HG02623 (cell line): ENCODE data around the gene BRF1.
"Not testable (repeated sequence)": the region's sequence is repeated elsewhere in the genome, so short reads cannot be mapped to it uniquely, and the experiment has no call there.

Experiments
- ATAC-seq: cut with Tn5 transposase; IDR thresholded peaks from one replicate; pipeline ENCODE4 v1.9.1; 2021; ENCODE audit warnings: moderate library complexity; ENCODE audit not compliant: unreplicated experiment

The BRF1 gene

GRCh38 chr14:105292826-105293711 lies 7.7 kb downstream of the BRF1 start:
- no peak for ATAC-seq

DNA sequence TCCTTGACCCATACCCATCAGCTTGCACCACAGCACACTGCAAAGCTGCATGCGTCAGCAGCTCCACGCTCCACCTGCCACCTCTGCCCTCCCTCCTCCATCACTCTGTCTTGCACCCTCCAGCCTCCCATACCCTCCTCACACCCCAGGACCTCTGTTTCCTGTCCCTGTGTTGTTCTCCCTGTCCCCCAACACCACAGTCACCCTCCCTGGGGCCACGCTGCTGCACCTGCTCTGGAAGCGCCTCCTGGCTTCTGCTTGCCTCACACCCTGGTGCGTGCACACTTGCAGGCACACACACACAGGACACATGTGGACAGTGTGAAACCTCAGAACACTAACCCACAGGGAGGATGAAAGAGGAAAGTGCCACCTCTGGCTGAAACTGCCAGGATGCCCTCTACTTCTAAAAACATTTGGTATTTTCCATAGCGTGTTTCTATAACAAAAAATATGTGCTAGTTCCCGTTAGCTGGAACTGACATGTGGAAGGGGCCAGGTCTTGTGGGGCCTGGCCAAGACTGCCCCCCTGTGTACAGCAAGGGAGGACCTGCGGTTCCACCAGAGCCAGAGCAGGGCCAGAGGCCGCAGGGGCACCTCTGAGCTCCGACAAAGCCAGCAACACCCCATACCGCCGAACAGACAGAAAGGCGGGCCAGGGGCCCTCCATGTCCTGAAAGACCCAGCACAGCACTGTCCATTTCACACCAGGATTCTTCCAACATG lies 10.0 kb downstream of the BRF1 start:
- no peak for ATAC-seq

- ATAC-seq = not testable (repeated sequence)
Observed at GRCh38 chr14:105288936-105289335, 11.9 kb downstream of the BRF1 start.

GRCh38 chr14:105287249-105288102 lies 13.3 kb downstream of the BRF1 start:
- no peak for ATAC-seq

DNA sequence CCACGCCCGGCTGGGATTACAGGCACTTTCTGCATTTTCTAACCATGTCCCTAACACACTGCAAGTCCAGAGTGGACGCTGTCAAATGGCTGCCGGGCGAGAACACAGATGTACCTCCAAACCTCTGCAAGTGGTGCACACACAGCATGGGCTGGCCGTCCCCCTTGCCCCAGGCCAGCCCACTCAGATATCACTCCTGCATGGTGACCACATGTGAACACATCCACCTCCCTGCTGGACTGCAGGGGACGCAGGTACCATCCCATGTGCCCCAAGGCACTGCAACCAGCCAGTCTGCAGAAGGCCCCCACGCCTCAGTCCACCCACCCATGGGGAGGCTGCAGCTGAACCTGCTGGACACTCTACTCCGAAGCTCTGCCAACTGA lies 14.0 kb downstream of the BRF1 start:
- ATAC-seq = no peak

GRCh38 chr14:105285174-105285573 lies 15.6 kb downstream of the BRF1 start:
- ATAC-seq = no peak

GRCh38 chr14:105283899-105284298 lies 16.9 kb downstream of the BRF1 start:
- no peak for ATAC-seq

DNA sequence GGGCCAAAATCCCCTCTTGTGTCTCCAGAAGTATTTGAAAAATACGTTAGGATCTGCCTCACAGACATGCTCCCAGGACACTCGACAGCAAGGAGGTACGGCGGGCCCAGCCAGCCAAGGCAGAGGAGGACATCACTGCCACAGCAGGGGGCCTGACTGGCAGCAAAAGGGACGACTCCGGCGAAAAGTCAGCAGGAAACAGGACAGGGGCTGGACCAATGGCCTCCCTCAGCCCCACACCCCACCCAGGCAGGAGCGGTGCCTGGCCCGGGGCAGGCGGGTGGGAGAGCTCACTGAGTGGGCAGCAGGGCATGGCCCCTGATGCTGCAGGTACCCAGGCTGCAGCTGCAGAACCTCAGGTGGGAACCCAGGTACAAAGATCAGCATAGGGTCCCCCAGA lies 17.8 kb downstream of the BRF1 start:
- ATAC-seq = no peak

DNA sequence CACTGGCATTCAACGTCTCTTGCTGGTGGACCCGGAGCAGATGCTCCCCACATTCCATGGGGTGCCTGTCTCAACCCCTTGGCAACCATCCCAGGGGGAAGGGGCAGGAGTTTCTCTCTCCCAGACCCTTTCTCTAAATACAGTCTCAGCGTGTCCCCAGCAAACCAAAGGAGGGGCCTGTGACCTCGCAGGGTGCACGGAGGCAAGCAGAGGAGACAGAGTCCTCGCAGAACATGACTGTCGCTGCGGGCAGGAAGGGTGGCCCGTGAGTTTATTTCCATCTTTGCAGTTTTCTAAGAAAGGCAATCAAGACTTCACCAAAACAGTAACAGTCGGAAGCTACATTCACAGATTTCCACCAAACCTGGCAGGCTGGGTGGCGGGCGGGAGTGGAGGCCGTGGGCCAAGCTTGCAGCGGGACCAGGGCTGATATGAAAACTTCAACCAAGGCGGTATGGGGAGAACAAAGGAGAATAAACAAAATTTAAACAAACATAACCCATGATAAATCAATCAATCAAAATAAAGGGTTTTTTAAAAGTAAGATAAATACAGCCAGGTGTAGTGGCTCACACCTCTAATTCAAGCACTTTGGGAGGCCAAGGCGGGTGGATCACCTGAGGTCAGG lies 18.6 kb downstream of the BRF1 start:
- no peak for ATAC-seq

DNA sequence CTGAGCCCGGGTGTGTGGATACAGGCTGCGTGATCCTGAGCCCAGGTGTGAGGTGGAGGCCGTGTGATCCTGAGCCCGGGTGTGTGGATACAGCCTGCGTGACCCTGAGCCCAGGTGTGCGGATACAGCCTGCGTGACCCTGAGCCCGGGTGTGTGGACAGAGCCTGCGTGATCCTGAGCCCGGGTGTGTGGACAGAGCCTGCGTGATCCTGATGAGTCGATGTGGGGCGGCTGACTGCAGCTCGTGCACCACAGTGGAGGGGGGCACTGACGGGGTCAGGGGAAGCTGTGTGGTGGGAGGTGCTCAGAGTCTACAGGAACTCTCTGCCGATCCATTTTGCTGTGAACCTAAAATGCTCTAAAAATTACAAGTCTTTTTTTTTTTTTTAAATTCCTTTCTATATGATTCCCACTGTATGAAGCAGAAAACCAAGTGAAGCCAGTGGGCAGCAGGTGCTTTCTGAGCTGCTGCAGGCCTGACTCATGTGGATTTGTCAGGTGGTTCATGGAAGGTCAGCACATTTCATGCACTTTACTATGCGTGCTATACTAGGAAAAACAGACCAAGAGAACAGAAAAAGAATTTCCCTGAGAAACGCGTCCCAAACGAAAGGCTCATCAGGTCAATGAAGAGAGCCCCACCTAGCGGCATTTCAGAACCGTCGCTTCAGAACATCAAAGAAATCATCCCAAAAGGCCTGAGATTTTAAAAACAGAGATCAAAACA lies 19.3 kb downstream of the BRF1 start:
- no peak for ATAC-seq

DNA sequence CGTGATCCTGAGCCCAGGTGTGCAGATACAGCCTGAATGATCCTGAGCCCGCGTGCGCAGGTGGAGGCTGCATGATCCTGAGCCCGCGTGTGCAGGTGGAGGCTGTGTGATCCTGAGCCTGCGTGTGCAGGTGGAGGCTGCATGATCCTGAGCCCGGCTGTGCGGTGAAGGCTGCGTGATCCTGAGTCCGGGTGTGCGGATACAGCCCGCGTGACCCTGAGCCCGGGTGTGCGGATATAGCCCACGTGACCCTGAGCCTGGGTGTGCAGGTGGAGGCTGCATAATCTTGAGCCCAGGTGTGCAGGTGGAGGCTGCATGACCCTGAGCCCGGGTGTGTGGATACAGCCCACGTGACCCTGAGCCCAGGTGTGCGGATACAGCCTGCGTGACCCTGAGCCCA lies 20.3 kb downstream of the BRF1 start:
- ATAC-seq = no peak

DNA sequence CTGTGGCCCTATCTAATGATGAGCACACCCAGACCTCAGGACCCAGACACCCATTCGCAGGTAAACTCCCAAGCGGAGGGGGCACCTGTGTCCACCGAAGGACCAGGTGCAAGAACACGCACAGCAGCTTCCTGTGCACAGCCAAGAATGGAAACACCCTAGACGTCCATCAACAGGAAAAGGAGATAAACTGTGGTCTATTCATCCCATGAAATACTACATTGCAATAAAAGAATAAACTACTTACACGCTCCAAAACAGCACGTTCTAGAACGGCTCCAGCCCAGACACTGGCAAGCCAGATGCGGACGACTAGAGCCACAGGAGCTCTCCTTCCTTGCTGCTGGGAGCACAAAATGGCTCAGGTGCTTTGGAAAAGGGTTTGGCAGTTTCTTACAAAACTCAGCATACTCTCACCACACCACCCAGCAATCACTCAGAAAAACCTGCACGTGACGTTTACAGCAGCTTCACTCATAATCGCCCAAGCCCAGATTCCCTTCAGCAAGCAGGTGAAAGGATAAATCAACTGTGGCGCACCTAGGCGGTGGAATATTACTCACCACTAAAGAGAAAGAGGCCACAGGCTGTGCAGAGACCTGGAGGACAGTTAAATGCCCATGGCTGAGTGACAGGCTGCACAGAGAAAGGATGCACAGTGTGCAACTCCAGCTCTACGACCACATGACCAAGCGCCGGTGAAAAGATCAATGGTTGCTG lies 21.0 kb downstream of the BRF1 start:
- no peak for ATAC-seq

DNA sequence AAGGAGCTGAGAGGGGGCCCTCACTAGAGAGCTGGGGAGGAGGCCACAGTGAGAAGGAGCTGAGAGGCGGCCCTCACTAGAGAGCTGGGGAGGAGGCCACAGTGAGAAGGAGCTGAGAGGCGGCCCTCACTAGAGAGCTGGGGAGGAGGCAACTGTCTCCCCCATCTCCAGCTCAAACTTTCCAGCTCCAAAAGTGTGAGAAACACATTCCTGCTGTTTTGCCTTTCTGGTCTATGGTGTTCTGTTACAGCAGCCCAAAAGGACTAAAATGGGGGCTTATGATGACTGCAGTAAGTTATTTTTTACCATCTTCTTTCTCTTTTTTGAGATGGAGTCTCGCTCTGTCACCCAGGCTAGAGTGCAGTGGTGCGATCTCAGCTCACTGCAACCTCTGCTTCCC lies 23.4 kb downstream of the BRF1 start:
- not testable (repeated sequence) for ATAC-seq

DNA sequence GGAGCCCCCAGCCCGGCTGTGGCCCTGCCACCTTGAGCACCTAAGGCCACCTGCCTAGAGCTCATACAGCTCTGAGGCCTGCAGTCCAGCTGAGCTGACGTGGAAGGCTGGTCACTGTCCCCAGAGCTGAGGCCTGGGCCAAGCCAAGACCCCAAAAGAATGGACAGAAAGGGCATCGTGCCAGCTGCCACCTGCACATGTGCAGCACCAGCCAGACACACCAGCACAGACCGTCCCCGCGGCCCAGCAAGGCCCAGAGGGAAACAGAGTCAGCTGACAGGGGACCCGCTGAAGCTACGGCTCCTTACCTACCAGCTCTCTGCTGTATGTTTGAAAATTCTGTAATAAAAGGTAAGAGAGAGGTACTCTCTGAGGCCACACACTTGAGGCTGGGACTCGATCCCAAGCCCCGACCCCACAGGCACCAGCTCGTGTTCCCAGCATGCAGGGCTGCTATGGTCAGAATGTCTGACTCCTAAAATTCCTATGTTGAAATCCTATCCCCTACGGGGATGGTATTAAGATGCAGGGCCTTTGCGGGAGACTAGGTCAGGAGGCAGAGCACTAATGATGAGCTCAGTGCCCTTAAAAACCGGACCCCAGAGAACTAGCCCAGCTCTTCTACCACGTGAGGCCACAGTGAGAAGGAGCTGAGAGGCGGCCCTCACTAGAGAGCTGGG lies 25.4 kb downstream of the BRF1 start:
- ATAC-seq = no peak

DNA sequence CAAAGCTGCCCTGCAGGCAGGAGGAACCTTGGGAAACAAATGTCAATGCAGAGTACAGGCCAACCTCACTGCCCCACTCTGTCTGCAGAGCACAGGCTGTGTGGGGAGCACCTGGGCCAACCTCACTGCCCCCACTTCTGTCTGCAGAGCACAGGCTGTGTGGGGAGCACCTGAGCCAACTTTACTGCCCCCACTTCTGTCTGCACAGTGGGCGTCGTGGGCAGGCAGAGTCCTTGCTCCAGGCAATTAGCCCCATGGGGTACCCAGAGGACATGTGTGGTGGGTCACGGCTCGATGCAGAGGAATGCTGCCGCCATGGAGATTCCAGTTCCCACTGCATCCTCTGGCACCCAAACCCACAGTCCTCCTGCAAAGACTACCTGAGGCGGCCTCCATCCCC lies 26.2 kb downstream of the BRF1 start:
- ATAC-seq = no peak

DNA sequence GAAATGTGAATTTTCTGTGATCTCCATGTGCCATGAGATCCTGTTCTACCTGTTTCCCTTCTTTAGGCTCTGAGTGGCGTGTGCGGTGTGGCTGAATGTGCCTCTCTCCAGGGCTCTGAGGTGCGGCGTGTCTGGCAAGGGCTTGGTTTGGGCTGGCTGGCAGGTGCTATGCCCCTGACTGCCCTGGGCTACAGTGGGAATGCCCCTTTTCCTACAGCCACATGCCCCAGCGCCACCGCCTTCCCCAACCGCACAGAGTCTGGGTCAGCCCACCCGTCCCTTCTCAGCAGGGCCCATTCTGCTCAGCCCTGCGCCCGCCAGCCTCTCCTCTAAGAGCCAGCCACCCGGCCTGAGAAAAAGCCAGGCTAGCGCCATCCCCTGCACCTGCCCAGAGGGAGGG lies 27.7 kb downstream of the BRF1 start:
- ATAC-seq = no peak

DNA sequence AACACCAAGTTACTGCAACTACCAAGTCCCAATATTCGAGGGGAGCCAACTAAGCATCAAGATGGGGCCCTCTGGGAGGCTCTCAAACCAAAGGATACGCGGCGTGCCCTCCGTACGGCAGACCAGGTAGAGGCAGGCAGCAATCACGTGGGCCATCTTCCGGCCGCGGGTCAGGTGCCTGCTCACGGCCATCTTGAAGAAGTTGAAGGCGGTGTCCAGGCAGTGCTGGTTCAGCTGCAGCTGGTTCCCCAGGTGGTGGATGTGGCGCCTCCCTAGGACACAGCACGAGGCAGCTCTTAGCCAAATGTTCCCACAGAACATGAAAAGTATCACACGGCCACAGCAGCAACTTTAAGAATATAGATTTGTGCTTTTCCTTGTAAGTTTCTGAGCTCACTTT lies 28.2 kb downstream of the BRF1 start:
- no peak for ATAC-seq

DNA sequence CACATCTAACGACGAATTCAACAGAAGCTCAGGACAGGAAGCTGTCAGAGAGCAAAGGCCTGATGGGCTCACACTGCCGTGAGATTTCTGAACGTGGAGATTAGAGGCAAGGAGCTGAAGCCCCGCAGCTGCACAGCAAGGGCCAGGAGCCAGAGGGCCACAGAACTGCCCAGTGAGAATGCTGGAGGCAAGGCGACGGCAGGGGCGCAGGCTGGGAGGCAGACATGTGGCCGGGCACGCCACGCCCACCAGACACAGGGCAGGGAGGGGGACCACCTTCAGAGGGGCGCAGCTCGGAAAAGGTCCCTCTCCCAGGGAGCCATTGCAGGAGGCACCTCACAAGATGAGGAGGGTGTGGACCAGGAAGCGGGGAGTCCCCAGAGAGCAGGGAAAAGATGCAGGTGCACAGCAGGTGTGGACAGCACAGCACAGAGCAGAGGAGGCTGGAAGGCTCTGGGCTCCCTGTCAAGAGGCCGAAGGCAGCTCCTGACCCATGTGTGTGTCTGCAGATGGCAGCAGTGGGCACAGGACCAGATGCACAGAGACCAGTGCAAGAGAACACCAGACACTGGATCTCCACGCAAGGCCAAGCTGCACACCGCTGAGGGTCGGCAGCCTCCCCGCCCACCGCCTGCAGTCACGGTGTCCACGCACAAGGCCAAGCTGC lies 29.4 kb downstream of the BRF1 start:
- ATAC-seq = no peak

DNA sequence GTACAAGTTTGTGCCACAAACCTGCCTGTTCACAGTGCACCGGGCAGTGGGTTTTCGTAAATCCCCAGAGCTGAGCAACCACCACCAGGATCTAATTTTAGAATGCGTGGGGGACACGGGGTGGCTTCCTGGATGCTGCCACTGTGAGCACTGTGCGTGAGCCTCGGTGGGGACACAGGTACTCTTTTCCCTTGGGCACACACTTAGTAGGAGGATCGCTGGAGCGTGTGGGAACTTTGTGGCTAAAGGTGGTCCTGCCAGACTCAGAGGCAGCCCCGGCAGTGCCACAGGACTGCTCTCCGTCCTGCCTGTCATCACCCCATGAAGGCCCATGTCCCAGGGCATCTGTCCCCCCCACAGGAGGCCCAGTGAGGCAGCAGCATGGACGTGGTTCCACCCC lies 31.4 kb downstream of the BRF1 start:
- no peak for ATAC-seq
